Astrocyte (in vitro differentiated cells and primary cell): ENCODE data around the gene RIPOR3. TPM values are rescaled to one million over a fixed set of nuclear protein-coding genes. Genes with fewer than 3 reads are reported as not detected.

Experiments
- DNase-seq: peaks from one replicate; pipeline ENCODE4 v3.0.0-alpha.2; 2010; ENCODE audit warnings: low read depth
- FAIRE-seq: peaks from 2 replicates; lab custom pipeline; 2011; peaks lifted over from hg19 to GRCh38; lab: Jason Lieb, UNC
- H2AFZ ChIP-seq: 2 replicates; pipeline ENCODE4 v1.6.0; 2012; ENCODE audit warnings: low read depth, low read length, inconsistent platforms
- H3K27ac ChIP-seq: 2 replicates; pipeline ENCODE4 v1.5.1; 2011; ENCODE audit warnings: low read depth, low read length, inconsistent platforms
- H3K27me3 ChIP-seq: 2 replicates; pipeline ENCODE4 v1.6.0; 2011; ENCODE audit warnings: low read length, inconsistent platforms; ENCODE audit not compliant: insufficient read depth
- H3K36me3 ChIP-seq: 2 replicates; pipeline ENCODE4 v1.5.1; 2011; ENCODE audit warnings: low read length, inconsistent platforms; ENCODE audit not compliant: insufficient read depth
- H3K4me1 ChIP-seq: 2 replicates; pipeline ENCODE4 v1.5.1; 2011; ENCODE audit warnings: low read length, inconsistent platforms; ENCODE audit not compliant: insufficient read depth
- H3K4me2 ChIP-seq: 2 replicates; pipeline ENCODE4 v1.6.0; 2012; ENCODE audit warnings: low read length, inconsistent platforms
- H3K4me3 ChIP-seq: 2 replicates; pipeline ENCODE4 v1.5.1; 2011; ENCODE audit warnings: low read depth, mild to moderate bottlenecking, low read length, inconsistent platforms; ENCODE audit not compliant: insufficient read depth
- H3K79me2 ChIP-seq: 2 replicates; pipeline ENCODE4 v1.6.0; 2012; ENCODE audit warnings: mild to moderate bottlenecking, low read length, inconsistent platforms; ENCODE audit not compliant: insufficient read depth
- H3K9ac ChIP-seq: 2 replicates; pipeline ENCODE4 v1.6.0; 2012; ENCODE audit warnings: mild to moderate bottlenecking, low read length, inconsistent platforms
- H3K9me3 ChIP-seq: 2 replicates; pipeline ENCODE4 v1.5.1; 2012; ENCODE audit warnings: low read depth, mild to moderate bottlenecking, low read length, inconsistent platforms; ENCODE audit not compliant: insufficient read depth
- H4K20me1 ChIP-seq: 2 replicates; pipeline ENCODE4 v1.6.0; 2012; ENCODE audit warnings: low read length, inconsistent platforms; ENCODE audit not compliant: insufficient read depth
- H3K27ac Mint-ChIP-seq: one replicate; pipeline ENCODE4 v1.8.0; 2021; ENCODE audit warnings: mild to moderate bottlenecking, mixed read lengths; ENCODE audit not compliant: unreplicated experiment
- H3K27me3 Mint-ChIP-seq: one replicate; pipeline ENCODE4 v1.8.0; 2021; ENCODE audit warnings: low read depth, mixed read lengths; ENCODE audit not compliant: unreplicated experiment
- H3K36me3 Mint-ChIP-seq: one replicate; pipeline ENCODE4 v1.8.0; 2021; ENCODE audit warnings: low read depth, mixed read lengths; ENCODE audit not compliant: unreplicated experiment
- H3K4me1 Mint-ChIP-seq: one replicate; pipeline ENCODE4 v1.8.0; 2021; ENCODE audit warnings: low read depth, mixed read lengths; ENCODE audit not compliant: unreplicated experiment
- H3K4me3 Mint-ChIP-seq: one replicate; pipeline ENCODE4 v1.8.0; 2021; ENCODE audit warnings: mild to moderate bottlenecking, moderate library complexity, mixed read lengths; ENCODE audit not compliant: unreplicated experiment
- H3K9me3 Mint-ChIP-seq: one replicate; pipeline ENCODE4 v1.8.0; 2021; ENCODE audit warnings: mild to moderate bottlenecking, mixed read lengths; ENCODE audit not compliant: unreplicated experiment
- EZH2 ChIP-seq: IDR thresholded peaks from 2 replicates; pipeline ENCODE4 v1.6.1; 2012; ENCODE audit warnings: mild to moderate bottlenecking, low read length, inconsistent platforms; ENCODE audit not compliant: insufficient read depth
- total RNA-seq: library from RNA; stranded (reverse); gene quantifications from 2 replicates; pipeline ENCODE4 v1.2.1, GENCODE V29; 2021
- TF ChIP-seq, protein P1 (sequence below): IDR thresholded peaks from 2 replicates; pipeline ENCODE4 v1.5.1; 2011; ENCODE audit warnings: low read depth, mild to moderate bottlenecking, inconsistent platforms, low read length, moderate library complexity; ENCODE audit not compliant: insufficient read depth

RIPOR3 gene
- total RNA-seq, 1 donor from 2014 or later = 0.39 TPM

DNA sequence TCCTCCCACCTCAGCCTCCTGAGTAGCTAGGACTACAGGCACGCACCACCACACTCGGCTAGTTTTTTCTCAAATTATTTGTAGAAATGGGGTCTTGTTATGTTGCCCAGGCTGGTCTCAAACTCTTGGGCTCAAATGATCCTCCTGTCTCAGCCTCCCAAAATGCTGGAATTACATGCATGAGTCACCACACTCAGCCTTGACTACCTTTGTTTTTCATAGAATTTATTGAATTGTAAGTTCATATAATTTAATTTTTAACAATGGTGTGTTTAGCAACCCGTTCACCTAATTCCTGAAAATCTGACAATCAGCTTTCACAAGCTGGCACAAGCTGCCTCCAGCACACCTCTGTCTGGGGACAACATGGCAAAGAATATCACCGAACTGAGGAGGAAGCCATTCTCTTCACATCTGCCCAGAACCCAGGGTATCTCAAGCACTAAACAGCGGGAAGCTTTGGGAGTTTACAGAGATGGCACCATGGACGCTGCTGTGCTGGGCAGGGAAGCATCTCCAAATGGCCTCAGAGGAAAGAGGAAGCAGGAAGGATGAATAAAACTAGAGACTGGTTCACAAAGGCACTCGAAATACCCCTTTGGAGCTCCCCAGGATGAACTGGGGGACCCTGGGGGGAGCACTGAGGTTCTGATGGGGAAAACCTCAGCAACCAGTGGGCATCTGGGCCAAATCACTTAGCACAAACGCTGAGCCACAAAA lies 2.9 kb downstream of the RIPOR3 start:
- Histone ChIP-seq H3K27me3 (peaks cover 2% of the 10 kb centered on the region), H3K27ac (no peak overlapping the region), H4K20me1 (no peaks in the 10 kb centered on the region), H3K4me1 (peaks cover 23% of the 10 kb centered on the region), H3K4me2 (no peak overlapping the region), H3K4me3 (no peak overlapping the region), H2AFZ (no peak overlapping the region), H3K9me3 (no peaks in the 10 kb centered on the region), H3K9ac (no peak overlapping the region), H3K79me2 (no peaks in the 10 kb centered on the region), H3K36me3 (no peaks in the 10 kb centered on the region)
- H3K4me1 Mint-ChIP-seq = peaks cover 15% of the 10 kb centered on the region
- no peaks in the 10 kb centered on the region for H3K9me3 Mint-ChIP-seq
- peaks cover 26% of the 10 kb centered on the region for H3K27me3 Mint-ChIP-seq
- FAIRE-seq = no peak
- DNase-seq = no peak
- no peak overlapping the region for H3K27ac Mint-ChIP-seq
- TF ChIP-seq, protein P1, sequence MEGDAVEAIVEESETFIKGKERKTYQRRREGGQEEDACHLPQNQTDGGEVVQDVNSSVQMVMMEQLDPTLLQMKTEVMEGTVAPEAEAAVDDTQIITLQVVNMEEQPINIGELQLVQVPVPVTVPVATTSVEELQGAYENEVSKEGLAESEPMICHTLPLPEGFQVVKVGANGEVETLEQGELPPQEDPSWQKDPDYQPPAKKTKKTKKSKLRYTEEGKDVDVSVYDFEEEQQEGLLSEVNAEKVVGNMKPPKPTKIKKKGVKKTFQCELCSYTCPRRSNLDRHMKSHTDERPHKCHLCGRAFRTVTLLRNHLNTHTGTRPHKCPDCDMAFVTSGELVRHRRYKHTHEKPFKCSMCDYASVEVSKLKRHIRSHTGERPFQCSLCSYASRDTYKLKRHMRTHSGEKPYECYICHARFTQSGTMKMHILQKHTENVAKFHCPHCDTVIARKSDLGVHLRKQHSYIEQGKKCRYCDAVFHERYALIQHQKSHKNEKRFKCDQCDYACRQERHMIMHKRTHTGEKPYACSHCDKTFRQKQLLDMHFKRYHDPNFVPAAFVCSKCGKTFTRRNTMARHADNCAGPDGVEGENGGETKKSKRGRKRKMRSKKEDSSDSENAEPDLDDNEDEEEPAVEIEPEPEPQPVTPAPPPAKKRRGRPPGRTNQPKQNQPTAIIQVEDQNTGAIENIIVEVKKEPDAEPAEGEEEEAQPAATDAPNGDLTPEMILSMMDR = no peak
- no peak for TF ChIP-seq EZH2
- no peaks in the 10 kb centered on the region for H3K36me3 Mint-ChIP-seq
- no peak overlapping the region for H3K4me3 Mint-ChIP-seq

DNA sequence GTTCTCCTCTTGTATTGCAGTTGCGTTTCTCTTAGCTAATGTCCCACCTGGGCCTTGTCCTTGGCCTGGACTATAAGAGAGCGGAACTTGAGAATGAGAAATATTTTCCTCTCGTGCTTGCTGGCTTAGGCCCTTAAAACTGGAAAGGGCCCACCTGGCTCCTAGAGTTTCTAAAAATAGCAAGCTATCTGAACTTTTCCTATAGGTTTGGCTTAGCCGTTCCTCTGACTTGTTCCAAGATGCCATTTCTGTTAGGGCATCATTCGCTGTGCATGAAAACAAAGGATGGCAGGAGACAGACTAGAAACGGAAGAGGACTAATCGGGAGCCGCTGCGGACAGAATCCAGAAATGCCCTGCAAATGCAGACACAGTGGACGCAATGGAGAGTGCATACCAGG lies 4.5 kb downstream of the RIPOR3 start:
- Histone ChIP-seq H3K4me3 (no peak overlapping the region), H2AFZ (no peak overlapping the region), H3K9ac (no peak overlapping the region), H3K27me3 (peaks cover 2% of the 10 kb centered on the region), H4K20me1 (no peaks in the 10 kb centered on the region), H3K4me2 (no peak overlapping the region), H3K79me2 (no peaks in the 10 kb centered on the region), H3K4me1 (peaks cover 22% of the 10 kb centered on the region), H3K27ac (no peak overlapping the region), H3K9me3 (no peaks in the 10 kb centered on the region), H3K36me3 (no peaks in the 10 kb centered on the region)
- Mint-ChIP-seq H3K4me1 (peaks cover 10% of the 10 kb centered on the region), H3K9me3 (no peaks in the 10 kb centered on the region), H3K36me3 (no peaks in the 10 kb centered on the region), H3K27me3 (peaks cover 21% of the 10 kb centered on the region), H3K27ac (peak overlapping the region; percentile 41), H3K4me3 (no peak overlapping the region)
- DNase-seq (no peak), FAIRE-seq (no peak)
- no peak for TF ChIP-seq EZH2
- TF ChIP-seq, protein P1 = no peak

- no peaks in the 10 kb centered on the region for H3K36me3 Mint-ChIP-seq
- H3K9me3 ChIP-seq = no peaks in the 10 kb centered on the region
- peaks cover under 1% of the 10 kb centered on the region for H3K4me1 Mint-ChIP-seq
- H3K27me3 Mint-ChIP-seq = peaks cover 9% of the 10 kb centered on the region
- no peak overlapping the region for H3K4me3 Mint-ChIP-seq
- TF ChIP-seq EZH2 = no peak
- TF ChIP-seq, protein P1 = no peak
- H3K27ac Mint-ChIP-seq = no peak overlapping the region
- H3K27ac ChIP-seq = no peak overlapping the region
- H3K36me3 ChIP-seq = no peaks in the 10 kb centered on the region
- no peaks in the 10 kb centered on the region for H3K27me3 ChIP-seq
- no peak for DNase-seq
- H4K20me1 ChIP-seq = no peaks in the 10 kb centered on the region
- H3K9me3 Mint-ChIP-seq = no peaks in the 10 kb centered on the region
- H3K4me3 ChIP-seq = no peak overlapping the region
- peaks cover 4% of the 10 kb centered on the region for H3K4me1 ChIP-seq
- H3K9ac ChIP-seq = no peak overlapping the region
- H3K4me2 ChIP-seq = no peak overlapping the region
- FAIRE-seq = no peak
- H2AFZ ChIP-seq = no peak overlapping the region
- H3K79me2 ChIP-seq = no peaks in the 10 kb centered on the region
Observed at GRCh38 chr20:50683570-50683969, 7.8 kb downstream of the RIPOR3 start.
